Kidney (tissue), 14 donors: ENCODE data around the gene CCDC6. TPM values are rescaled to one million over a fixed set of nuclear protein-coding genes. Genes with fewer than 3 reads are reported as not detected.

Source experiments
- DNase-seq, 5 donors: peaks; one replicate each; pipeline ENCODE4 v3.0.0-alpha.2; 2013 to 2020
- FAIRE-seq: peaks from 2 replicates; lab custom pipeline; 2012; peaks lifted over from hg19 to GRCh38; lab: Jason Lieb, UNC
- H3K27ac ChIP-seq, 2 donors: one replicate each; pipeline ENCODE4 v1.7.0; 2013; ENCODE audit warnings: low read depth in 2 of 2, low read length in 2 of 2, inconsistent platforms in 1 of 2
- H3K27me3 ChIP-seq: one replicate; pipeline ENCODE4 v1.7.1; 2013; ENCODE audit warnings: low read length, inconsistent platforms; ENCODE audit not compliant: control insufficient read depth, insufficient read depth
- H3K36me3 ChIP-seq, 3 donors: one replicate each; pipeline versions ENCODE4 v1.7.0 to v1.7.1; 2013; ENCODE audit warnings: low read length in 3 of 3, control low read depth in 1 of 3, inconsistent platforms in 1 of 3; ENCODE audit not compliant: insufficient read depth in 3 of 3, control insufficient read depth in 2 of 3
- H3K4me1 ChIP-seq, 3 donors: one replicate each; pipeline versions ENCODE4 v1.7.0 to v1.7.1; 2013; ENCODE audit warnings: low read length in 3 of 3, inconsistent platforms in 1 of 3, low read depth in 1 of 3; ENCODE audit not compliant: control insufficient read depth in 2 of 3, insufficient read depth in 2 of 3
- H3K4me3 ChIP-seq, 3 donors: one replicate each; pipeline versions ENCODE4 v1.7.0 to v1.8.1; 2013; ENCODE audit warnings: low read length in 3 of 3, control low read depth in 1 of 3, inconsistent platforms in 1 of 3
- H3K9ac ChIP-seq, 3 donors: one replicate each; pipeline versions ENCODE4 v1.7.0 to v1.7.1; 2013; ENCODE audit warnings: low read length in 3 of 3, control low read depth in 1 of 3, inconsistent platforms in 1 of 3
- H3K9me3 ChIP-seq, 3 donors: one replicate each; pipeline versions ENCODE4 v1.7.0 to v1.7.1; 2013; ENCODE audit warnings: low read length in 3 of 3, control low read depth in 1 of 3, inconsistent platforms in 1 of 3; ENCODE audit not compliant: control insufficient read depth in 2 of 3, insufficient read depth in 1 of 3
- CTCF ChIP-seq: IDR thresholded peaks from 3 replicates; pipeline ENCODE4 v1.5.1; 2012; ENCODE audit warnings: mild to moderate bottlenecking, moderate library complexity, borderline replicate concordance; ENCODE audit not compliant: insufficient read depth; ENCODE audit errors: extremely low read depth
- intact Hi-C: fragments of 100-400 bp; cut with DNase I; formaldehyde crosslinking; loops from one replicate; pipeline ENCODE4 v1.11.1; 2022
- polyA plus RNA-seq: library from polyadenylated mRNA; stranded (reverse); fragments of 350-450 nt; fragmentation: Illumina TruSeq; extraction: RNeasy Lipid Tissue Mini Kit (QIAGEN cat#74804); gene quantifications from one replicate; pipeline ENCODE4 v1.2.3, GENCODE V29; 2014; ENCODE audit warnings: low read depth, low replicate concordance; ENCODE audit not compliant: insufficient read depth
- total RNA-seq: library from RNA; stranded (reverse); fragmentation: NEBNext Ultra II Directional; extraction: Animal tissue kit (Norgen Biotek cat#: 25700); gene quantifications from one replicate; pipeline ENCODE4 v1.2.1, GENCODE V29; 2021
- donor health status: control.
- donor health status: control.
- donor health status: control.
- donor health status: control.
- donor health status: control.
- donor health status: DM: yes; HTN: yes; CAD: no.
- donor health status: Normal renal cell carcinoma (clear cell type).

CCDC6 gene
- total and polyA plus RNA-seq, 2 donors from 2014 or later = 15.5 to 47.0 TPM

DNA sequence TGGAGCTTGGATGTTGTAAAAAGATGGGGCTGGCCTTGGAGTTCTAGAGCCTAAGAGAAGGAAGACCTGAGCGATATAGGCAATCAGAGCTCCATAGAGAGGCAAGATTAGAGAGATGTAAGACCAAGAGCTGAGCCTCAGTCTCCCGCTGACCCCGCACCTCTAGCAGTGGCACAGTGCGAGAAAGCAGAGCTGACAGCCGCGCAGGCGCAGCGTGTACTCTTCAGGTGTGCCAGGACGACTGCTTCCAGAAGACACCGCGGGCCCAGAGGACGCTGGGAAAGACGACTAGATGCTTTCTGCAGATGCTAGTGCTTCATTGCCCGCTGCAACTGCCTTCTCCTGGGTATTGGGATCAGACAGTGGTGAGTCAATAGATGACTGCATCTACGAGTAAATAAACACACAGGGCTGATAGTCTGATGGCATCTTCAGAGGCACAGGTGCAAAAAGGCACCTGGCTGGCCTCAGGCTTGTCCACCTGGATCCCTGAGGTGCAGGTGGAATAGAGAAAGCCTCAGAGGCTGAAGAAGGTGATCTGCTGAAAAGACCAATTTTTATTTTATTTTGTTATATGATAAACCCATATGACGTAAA is 38.1 kb upstream of the CCDC6 start:
- no peaks in the 10 kb centered on the region for H3K9me3 ChIP-seq
- intact Hi-C loops = no loop called here
- no peaks in the 10 kb centered on the region for H3K36me3 ChIP-seq
- DNase-seq (no peak), FAIRE-seq (no peak)
- TF ChIP-seq CTCF = no peak
- no peak overlapping the region for H3K4me3 ChIP-seq
- H3K9ac ChIP-seq = no peak overlapping the region
- H3K27ac ChIP-seq = no peak overlapping the region
- H3K4me1 ChIP-seq = no peaks in the 10 kb centered on the region
- no peaks in the 10 kb centered on the region for H3K27me3 ChIP-seq

DNA sequence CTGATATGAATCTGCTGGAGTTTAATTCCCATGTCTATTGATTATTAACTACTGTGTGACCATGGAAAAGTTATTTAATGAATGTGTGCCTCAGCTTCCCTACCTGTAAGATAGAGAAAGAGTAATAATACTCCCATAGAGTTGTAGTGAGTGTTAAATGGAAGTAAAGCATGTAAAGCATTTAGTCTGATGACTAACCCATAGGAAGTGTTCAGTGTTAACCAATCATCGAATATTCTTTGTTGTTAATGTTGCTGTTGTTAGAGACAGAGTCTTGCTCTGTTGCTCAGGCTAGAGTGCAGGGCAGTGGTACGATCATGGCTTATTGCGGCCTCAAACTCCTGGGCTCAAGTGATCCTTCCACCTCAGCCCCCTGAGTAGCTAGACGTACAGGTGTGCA is 36.2 kb upstream of the CCDC6 start:
- no peaks in the 10 kb centered on the region for H3K36me3 ChIP-seq
- no peak for TF ChIP-seq CTCF
- no peaks in the 10 kb centered on the region for H3K4me1 ChIP-seq
- H3K9ac ChIP-seq = no peak overlapping the region
- H3K9me3 ChIP-seq = no peaks in the 10 kb centered on the region
- no peak for FAIRE-seq
- no peaks in the 10 kb centered on the region for H3K27me3 ChIP-seq
- no peak for DNase-seq
- no peak overlapping the region for H3K27ac ChIP-seq
- intact Hi-C loops = no loop called here
- H3K4me3 ChIP-seq = no peak overlapping the region

GRCh38 chr10:59937720-59938119 is 31.4 kb upstream of the CCDC6 start:
- Histone ChIP-seq H3K9me3 (no peaks in the 10 kb centered on the region), H3K27me3 (no peaks in the 10 kb centered on the region), H3K27ac (no peak overlapping the region), H3K4me1 (no peaks in the 10 kb centered on the region), H3K4me3 (no peak overlapping the region), H3K9ac (no peak overlapping the region), H3K36me3 (no peaks in the 10 kb centered on the region)
- intact Hi-C loops = no loop called here
- FAIRE-seq (no peak), DNase-seq (no peak)
- no peak for TF ChIP-seq CTCF

GRCh38 chr10:59934701-59935100 is 28.3 kb upstream of the CCDC6 start:
- intact Hi-C loops = no loop called here

More at GRCh38 chr10:59934701-59935100, 28.3 kb upstream of the CCDC6 start:
- Histone ChIP-seq H3K9ac (no peak overlapping the region), H3K27ac (no peak overlapping the region), H3K36me3 (no peaks in the 10 kb centered on the region), H3K9me3 (peaks cover 0 to 2% (median 0%) of the 10 kb centered on the region in 3 donors), H3K4me1 (no peaks in the 10 kb centered on the region), H3K4me3 (no peak overlapping the region), H3K27me3 (no peaks in the 10 kb centered on the region)
- no peak for TF ChIP-seq CTCF
- no peak for DNase-seq
- no peak for FAIRE-seq
